K562 (cell line): ENCODE results near the gene ADM5. TPM values are rescaled to one million over a fixed set of nuclear protein-coding genes. Genes with fewer than 3 reads are reported as not detected.

Experiments used
- ARID1B ChIP-seq: fragments of 450-650 bp; IDR thresholded peaks from 2 replicates; pipeline ENCODE4 v1.6.1; 2016; ENCODE audit warnings: antibody characterized with exemption, mild to moderate bottlenecking, inconsistent platforms
- CHCHD3 ChIP-seq: fragments of 250-450 bp; sonication (Bioruptor Pico); IDR thresholded peaks from 2 replicates; pipeline ENCODE4 v2.1.2; 2022; ENCODE audit warnings: mild to moderate bottlenecking
- CHD2 ChIP-seq: IDR thresholded peaks from 2 replicates; pipeline ENCODE4 v1.6.1; 2011; ENCODE audit warnings: low read depth, low read length
- CREBBP ChIP-seq: IDR thresholded peaks from one replicate; pipeline ENCODE4 v1.6.1; 2012; ENCODE audit warnings: low read depth, mild to moderate bottlenecking, control low read depth, inconsistent platforms, low read length
- ESRRA ChIP-seq: fragments of 450-650 bp; IDR thresholded peaks from 2 replicates; pipeline ENCODE4 v1.6.1; 2014; ENCODE audit warnings: low read depth, mild to moderate bottlenecking, moderate library complexity, borderline replicate concordance
- GABPA ChIP-seq: fragments of 200-800 bp; sonication (Bioruptor generic); conservative IDR thresholded peaks from 2 replicates; pipeline ENCODE4 v1.6.1; 2016; ENCODE audit warnings: low read depth, missing genetic modification characterization, missing compliant biosample characterization
- MAX ChIP-seq: sonication (generic); formaldehyde crosslinking; IDR thresholded peaks from 2 replicates; pipeline ENCODE4 v1.9.0; 2022; ENCODE audit warnings: mild to moderate bottlenecking, missing genetic modification reagents
- MEIS2 ChIP-seq: fragments of 450-650 bp; IDR thresholded peaks from 2 replicates; pipeline ENCODE4 v1.6.1; 2014; ENCODE audit warnings: mild to moderate bottlenecking; ENCODE audit not compliant: partially characterized antibody
- PHB ChIP-seq: fragments of 250-450 bp; sonication (Bioruptor Pico); IDR thresholded peaks from 2 replicates; pipeline ENCODE4 v1.5.0; 2021
- PHB2 ChIP-seq: fragments of 450-650 bp; IDR thresholded peaks from 2 replicates; pipeline ENCODE4 v1.6.1; 2017; ENCODE audit warnings: low read depth
- POLR3A ChIP-seq: IDR thresholded peaks from 2 replicates; pipeline ENCODE4 v1.6.1; 2011; ENCODE audit warnings: borderline replicate concordance, mild to moderate bottlenecking, moderate library complexity; ENCODE audit not compliant: insufficient read length, insufficient read depth; ENCODE audit errors: extremely low read depth
- SIN3A ChIP-seq, 2 experiments: fragments of 150-350 bp in 1 of 2; IDR thresholded peaks; 2 replicates each; pipeline ENCODE4 v1.6.1; 2011 to 2016; ENCODE audit warnings: borderline replicate concordance in 2 of 2, low read depth in 2 of 2, low read length in 2 of 2, mild to moderate bottlenecking in 2 of 2, moderate library complexity in 2 of 2; ENCODE audit not compliant: control insufficient read depth in 1 of 2
- SMAD4 ChIP-seq: fragments of 250-450 bp; sonication (Bioruptor Pico); conservative IDR thresholded peaks from 2 replicates; pipeline ENCODE4 v1.8.0; 2021; ENCODE audit warnings: inconsistent platforms, mild to moderate bottlenecking, moderate library complexity
- SRF ChIP-seq, 2 experiments: fragments of 250-450, 450-650 bp in 1 of 2; sonication (Bioruptor Pico) in 1 of 2; sonication (generic) in 1 of 2; formaldehyde crosslinking; IDR thresholded peaks; 2 replicates each; pipeline versions ENCODE4 v1.5.0 to v1.5.1; 2020 to 2022; ENCODE audit warnings: mild to moderate bottlenecking in 1 of 2, missing genetic modification reagents in 1 of 2
- ZFP36 ChIP-seq: fragments of 150-350 bp; IDR thresholded peaks from 2 replicates; pipeline ENCODE4 v1.6.1; 2018; ENCODE audit warnings: low read length, low read depth; ENCODE audit not compliant: partially characterized antibody
- ZNF165 ChIP-seq: fragments of 250-450 bp; sonication (Bioruptor Pico); IDR thresholded peaks from 2 replicates; pipeline ENCODE4 v1.4.0; 2020; ENCODE audit warnings: borderline replicate concordance
- polyA plus RNA-seq, 8 experiments: library from polyadenylated mRNA; depleted of rRNA in 4 of 8; stranded (reverse) in 5 of 8; unstranded in 3 of 8; fragments of >200 nt; fragmentation: Nextera tagmentation in 2 of 8; fragmentation: Illumina TruSeq in 1 of 8; extraction: Ambion mirVana in 2 of 8; extraction: Trizol in 1 of 8; gene quantifications; 2 replicates each; pipeline versions ENCODE4 v1.2.1 to v1.2.3, GENCODE V29; 2011 to 2014; ENCODE audit warnings: inconsistent platforms in 1 of 8, missing spikeins in 1 of 8
- total RNA-seq, 7 experiments: library from RNA; depleted of rRNA in 6 of 7; stranded (reverse); fragments of >200 nt in 6 of 7; fragmentation: Illumina TruSeq in 2 of 7; extraction: Trizol in 2 of 7; gene quantifications; 2 replicates each; pipeline versions ENCODE4 v1.2.1 to v1.2.3, GENCODE V29; 2011 to 2021; ENCODE audit warnings: low replicate concordance in 1 of 7
- TF ChIP-seq, protein P1 (sequence below): fragments of 250-450 bp; sonication (Bioruptor Pico); IDR thresholded peaks from 2 replicates; pipeline ENCODE4 v1.8.0; 2021; ENCODE audit warnings: moderate library complexity, mild to moderate bottlenecking, inconsistent platforms
- TF ChIP-seq, protein P2 (sequence below): fragments of 450-650 bp; formaldehyde crosslinking; IDR thresholded peaks from 2 replicates; pipeline ENCODE4 v1.4.0; 2020; ENCODE audit warnings: mild to moderate bottlenecking
- TF ChIP-seq, protein P3 (sequence below): sonication (generic); formaldehyde crosslinking; IDR thresholded peaks from 2 replicates; pipeline ENCODE4 v1.8.1; 2023; ENCODE audit warnings: mild to moderate bottlenecking, missing genetic modification reagents
- TF ChIP-seq, protein P4 (sequence below), 2 experiments: fragments of 450-650 bp; IDR thresholded peaks; 2 replicates each; pipeline ENCODE4 v1.6.1; 2018; ENCODE audit warnings: mild to moderate bottlenecking in 2 of 2, low read depth in 1 of 2; ENCODE audit not compliant: partially characterized antibody in 2 of 2

Gene ADM5
- total and polyA plus RNA-seq, 9 of the 15 experiments (the other 6 are each of a cell fraction or from before 2014, with no cell fraction given): 0.13 to 8.4 (median 2.0) TPM; not detected in 1

DNA sequence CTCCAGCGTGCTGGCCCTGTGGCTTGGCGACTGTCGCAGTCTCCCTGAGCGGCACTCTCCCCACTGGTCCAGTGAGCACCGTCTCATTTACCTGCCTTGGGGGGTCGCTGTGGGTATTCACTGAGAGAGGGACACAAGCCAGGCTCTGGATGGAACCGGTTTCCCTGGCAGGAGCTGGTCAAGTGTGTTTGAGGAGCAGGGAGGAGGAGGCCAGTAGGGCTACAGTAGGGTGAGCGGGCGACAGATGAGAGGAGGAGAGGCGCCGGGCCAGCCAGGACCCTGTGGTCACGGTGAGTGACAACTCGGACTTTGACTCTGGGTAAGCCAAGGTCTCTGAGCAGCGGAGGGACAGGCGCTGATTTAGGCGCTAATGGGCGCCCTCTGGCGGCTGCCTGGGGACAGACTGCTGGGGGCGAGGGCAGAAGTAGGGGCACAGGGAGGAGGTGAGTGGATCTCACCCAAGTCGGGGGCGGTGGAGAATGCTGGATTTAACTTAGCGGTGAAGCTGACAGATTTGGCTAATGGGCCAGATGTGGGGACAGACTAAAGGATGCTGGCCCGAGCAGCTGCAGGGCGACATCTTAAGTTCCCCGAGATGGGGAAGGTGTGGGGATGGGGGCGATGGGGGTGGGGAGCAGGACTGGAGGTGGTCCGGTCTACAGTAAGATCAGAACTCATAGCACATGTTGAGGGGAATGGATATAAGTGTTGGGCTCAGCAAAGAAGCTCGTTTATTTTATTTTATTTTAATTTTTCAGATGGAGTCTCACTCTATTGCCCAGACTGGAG lies 17.1 kb upstream of the ADM5 start (continued):
- TF ChIP-seq POLR3A (no peak), SRF (CRISPR knock-in tag; IDR thresholded peaks at IDR 0.05) (no peak; a peak in 1 of 4 replicates), SMAD4 (CRISPR knock-in tag) (peak; percentile 57; the same call in 1 of the 2 replicates), ZFP36 (peak; percentile 41), CREBBP (no peak), MAX (CRISPR knock-in tag) (0 out of 2 replicates have a peak, but pooled peaks have one; percentile 11), SIN3A (IDR thresholded peaks at IDR 0.05; ENCODE audit: borderline replicate concordance in 2 of 2, control insufficient read depth in 1 of 2, low read depth in 2 of 2, low read length in 2 of 2) (peak in 1 of 2 experiments; percentile 32; a peak in 1 of 4 replicates), ZNF165 (CRISPR knock-in tag) (no peak), PHB (CRISPR knock-in tag) (no peak), GABPA (no peak), MEIS2 (peak; percentile 80), PHB2 (no peak), CHD2 (no peak), ARID1B (peak; percentile 52), ESRRA (peak; percentile 53; the same call in 1 of the 2 replicates), CHCHD3 (CRISPR knock-in tag) (no peak)
- TF ChIP-seq, protein P1, sequence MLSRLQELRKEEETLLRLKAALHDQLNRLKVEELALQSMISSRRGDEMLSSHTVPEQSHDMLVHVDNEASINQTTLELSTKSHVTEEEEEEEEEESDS: no peak
- TF ChIP-seq, protein P2, sequence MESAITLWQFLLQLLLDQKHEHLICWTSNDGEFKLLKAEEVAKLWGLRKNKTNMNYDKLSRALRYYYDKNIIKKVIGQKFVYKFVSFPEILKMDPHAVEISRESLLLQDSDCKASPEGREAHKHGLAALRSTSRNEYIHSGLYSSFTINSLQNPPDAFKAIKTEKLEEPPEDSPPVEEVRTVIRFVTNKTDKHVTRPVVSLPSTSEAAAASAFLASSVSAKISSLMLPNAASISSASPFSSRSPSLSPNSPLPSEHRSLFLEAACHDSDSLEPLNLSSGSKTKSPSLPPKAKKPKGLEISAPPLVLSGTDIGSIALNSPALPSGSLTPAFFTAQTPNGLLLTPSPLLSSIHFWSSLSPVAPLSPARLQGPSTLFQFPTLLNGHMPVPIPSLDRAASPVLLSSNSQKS: no peak
- TF ChIP-seq, protein P3, sequence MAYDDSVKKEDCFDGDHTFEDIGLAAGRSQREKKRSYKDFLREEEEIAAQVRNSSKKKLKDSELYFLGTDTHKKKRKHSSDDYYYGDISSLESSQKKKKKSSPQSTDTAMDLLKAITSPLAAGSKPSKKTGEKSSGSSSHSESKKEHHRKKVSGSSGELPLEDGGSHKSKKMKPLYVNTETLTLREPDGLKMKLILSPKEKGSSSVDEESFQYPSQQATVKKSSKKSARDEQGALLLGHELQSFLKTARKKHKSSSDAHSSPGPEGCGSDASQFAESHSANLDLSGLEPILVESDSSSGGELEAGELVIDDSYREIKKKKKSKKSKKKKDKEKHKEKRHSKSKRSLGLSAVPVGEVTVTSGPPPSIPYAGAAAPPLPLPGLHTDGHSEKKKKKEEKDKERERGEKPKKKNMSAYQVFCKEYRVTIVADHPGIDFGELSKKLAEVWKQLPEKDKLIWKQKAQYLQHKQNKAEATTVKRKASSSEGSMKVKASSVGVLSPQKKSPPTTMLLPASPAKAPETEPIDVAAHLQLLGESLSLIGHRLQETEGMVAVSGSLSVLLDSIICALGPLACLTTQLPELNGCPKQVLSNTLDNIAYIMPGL (CRISPR knock-in tag): no peak
- TF ChIP-seq, protein P4, sequence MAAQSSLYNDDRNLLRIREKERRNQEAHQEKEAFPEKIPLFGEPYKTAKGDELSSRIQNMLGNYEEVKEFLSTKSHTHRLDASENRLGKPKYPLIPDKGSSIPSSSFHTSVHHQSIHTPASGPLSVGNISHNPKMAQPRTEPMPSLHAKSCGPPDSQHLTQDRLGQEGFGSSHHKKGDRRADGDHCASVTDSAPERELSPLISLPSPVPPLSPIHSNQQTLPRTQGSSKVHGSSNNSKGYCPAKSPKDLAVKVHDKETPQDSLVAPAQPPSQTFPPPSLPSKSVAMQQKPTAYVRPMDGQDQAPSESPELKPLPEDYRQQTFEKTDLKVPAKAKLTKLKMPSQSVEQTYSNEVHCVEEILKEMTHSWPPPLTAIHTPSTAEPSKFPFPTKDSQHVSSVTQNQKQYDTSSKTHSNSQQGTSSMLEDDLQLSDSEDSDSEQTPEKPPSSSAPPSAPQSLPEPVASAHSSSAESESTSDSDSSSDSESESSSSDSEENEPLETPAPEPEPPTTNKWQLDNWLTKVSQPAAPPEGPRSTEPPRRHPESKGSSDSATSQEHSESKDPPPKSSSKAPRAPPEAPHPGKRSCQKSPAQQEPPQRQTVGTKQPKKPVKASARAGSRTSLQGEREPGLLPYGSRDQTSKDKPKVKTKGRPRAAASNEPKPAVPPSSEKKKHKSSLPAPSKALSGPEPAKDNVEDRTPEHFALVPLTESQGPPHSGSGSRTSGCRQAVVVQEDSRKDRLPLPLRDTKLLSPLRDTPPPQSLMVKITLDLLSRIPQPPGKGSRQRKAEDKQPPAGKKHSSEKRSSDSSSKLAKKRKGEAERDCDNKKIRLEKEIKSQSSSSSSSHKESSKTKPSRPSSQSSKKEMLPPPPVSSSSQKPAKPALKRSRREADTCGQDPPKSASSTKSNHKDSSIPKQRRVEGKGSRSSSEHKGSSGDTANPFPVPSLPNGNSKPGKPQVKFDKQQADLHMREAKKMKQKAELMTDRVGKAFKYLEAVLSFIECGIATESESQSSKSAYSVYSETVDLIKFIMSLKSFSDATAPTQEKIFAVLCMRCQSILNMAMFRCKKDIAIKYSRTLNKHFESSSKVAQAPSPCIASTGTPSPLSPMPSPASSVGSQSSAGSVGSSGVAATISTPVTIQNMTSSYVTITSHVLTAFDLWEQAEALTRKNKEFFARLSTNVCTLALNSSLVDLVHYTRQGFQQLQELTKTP (IDR thresholded peaks at IDR 0.05; ENCODE audit: low read depth in 1 of 2, partially characterized antibody in 2 of 2): peak; percentile 36 to 52
